Omental fat pad (tissue), 4 donors: ENCODE results near the gene OR8U1. TPM values are rescaled to one million over a fixed set of nuclear protein-coding genes. Genes with fewer than 3 reads are reported as not detected.

Experiments used
- ATAC-seq: fragments of 150-250 bp; one replicate; pipeline ENCODE4 v1.9.1; 2016; ENCODE audit warnings: mild to moderate bottlenecking, moderate library complexity; ENCODE audit not compliant: low FRiP score
- DNase-seq: peaks from one replicate; pipeline ENCODE4 v3.0.0-alpha.2; 2019; ENCODE audit warnings: low spot score
- total RNA-seq, 4 donors: library from RNA; depleted of rRNA; stranded (reverse); fragments of >200 nt; gene quantifications; one replicate each; pipeline ENCODE4 v1.1.0, GENCODE V29; 2016
- TF ChIP-seq, protein P1 (sequence below), 3 donors: fragments of 450-650 bp; IDR thresholded peaks; one replicate each; pipeline ENCODE4 v1.5.1; 2016 to 2017; ENCODE audit warnings: antibody characterized with exemption in 3 of 3, mild to moderate bottlenecking in 3 of 3, moderate library complexity in 2 of 3

OR8U1 gene
- total RNA-seq: not detected

DNA sequence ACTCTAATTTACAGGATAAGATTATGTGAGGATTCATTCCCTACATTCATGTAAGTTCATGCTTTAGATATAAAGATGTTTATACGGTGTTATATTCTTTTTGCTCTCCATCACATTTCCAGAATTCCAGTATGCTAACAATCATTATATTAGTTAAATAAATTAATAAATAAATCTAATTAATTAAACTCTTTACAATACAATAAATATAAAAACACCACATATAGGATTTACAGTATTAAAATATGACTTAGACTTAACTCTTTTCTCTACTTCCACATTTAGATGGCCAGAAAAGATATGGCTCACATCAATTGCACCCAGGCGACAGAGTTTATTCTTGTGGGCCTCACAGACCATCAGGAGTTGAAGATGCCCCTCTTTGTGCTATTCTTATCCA lies at the start of gene OR8U1:
Gene OR8U1 (plus strand): TSS at position 301 of the 400 bp plus-strand sequence. CDS start 0 bp downstream, at position 301.
- ATAC-seq (no peak), DNase-seq (no peak)
- TF ChIP-seq, protein P1, sequence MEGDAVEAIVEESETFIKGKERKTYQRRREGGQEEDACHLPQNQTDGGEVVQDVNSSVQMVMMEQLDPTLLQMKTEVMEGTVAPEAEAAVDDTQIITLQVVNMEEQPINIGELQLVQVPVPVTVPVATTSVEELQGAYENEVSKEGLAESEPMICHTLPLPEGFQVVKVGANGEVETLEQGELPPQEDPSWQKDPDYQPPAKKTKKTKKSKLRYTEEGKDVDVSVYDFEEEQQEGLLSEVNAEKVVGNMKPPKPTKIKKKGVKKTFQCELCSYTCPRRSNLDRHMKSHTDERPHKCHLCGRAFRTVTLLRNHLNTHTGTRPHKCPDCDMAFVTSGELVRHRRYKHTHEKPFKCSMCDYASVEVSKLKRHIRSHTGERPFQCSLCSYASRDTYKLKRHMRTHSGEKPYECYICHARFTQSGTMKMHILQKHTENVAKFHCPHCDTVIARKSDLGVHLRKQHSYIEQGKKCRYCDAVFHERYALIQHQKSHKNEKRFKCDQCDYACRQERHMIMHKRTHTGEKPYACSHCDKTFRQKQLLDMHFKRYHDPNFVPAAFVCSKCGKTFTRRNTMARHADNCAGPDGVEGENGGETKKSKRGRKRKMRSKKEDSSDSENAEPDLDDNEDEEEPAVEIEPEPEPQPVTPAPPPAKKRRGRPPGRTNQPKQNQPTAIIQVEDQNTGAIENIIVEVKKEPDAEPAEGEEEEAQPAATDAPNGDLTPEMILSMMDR (IDR thresholded peaks at IDR 0.05): no peak

DNA sequence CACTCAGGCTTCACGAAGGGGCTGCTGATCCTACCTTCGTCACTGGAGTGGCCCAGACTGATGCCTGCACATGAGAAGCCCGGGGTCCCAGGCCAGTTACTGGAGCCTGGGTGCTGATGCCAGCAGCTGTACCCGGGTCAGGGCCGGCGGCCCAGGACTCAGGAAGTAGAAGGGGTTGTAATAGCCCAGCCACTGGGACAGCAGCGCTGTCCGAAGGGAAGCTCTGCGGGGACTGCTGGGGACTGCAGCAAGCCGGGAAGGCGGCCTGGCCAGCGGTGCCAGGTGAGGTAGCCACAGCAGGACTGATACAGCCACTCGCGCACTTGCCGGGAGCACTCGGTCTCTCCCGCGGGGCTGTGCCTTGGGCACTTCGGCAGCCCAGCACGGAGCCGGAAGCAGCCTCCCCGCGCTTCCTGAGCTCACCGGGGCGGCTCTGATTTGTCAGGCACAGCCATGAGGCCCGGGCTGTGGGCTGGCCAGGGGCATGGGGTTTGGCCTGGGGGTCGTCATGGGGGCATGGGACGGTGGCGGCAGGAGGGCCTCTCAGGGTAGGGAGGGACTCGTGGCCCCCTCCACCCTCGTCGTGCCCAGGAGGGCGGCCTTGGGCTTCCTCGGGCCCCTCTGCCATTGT lies 43.4 kb upstream of the OR8U1 start:
- ATAC-seq (no peak), DNase-seq (no peak)
- TF ChIP-seq, protein P1 (IDR thresholded peaks at IDR 0.05): no peak

DNA sequence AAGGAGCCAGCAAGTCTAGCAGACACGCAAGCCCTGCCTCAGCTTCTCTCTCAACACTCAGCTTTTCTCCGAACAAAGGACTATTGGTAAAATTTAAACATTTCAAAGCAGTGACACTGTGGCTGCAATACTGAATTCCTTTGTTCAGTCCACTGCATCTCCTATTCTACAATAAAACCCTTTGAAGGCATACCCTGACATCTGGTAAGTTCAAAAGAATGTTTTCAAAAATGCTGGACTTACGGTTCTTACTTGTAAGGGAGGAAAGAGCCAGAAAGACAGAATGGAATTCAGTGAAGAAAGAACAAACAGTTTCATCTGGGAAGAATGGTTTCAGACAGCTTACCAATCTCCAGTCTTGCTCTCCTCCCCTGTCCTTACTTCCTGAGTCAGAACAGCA lies 42.3 kb upstream of the OR8U1 start:
- DNase-seq: no peak
- no peak for ATAC-seq
- TF ChIP-seq, protein P1 (IDR thresholded peaks at IDR 0.05): no peak

DNA sequence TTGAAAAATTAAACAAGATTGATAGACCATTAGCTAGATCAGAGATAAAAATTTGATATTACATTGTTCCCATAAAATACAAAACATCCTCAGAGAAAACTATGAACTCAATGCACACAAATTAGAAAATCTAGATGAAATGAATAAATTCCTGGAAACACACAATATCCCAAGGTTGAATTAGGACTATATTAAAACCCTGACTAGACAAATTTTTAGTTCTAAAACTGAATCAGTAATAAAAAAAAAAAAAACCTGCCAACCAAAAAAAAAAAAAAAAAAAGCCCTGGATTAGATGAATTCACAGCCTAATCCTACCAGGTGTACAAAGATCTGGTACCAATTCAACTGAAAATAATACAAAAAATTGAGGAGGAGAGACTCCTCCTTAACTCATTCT lies 35.1 kb upstream of the OR8U1 start:
- DNase-seq: no peak
- TF ChIP-seq, protein P1 (IDR thresholded peaks at IDR 0.05): no peak
- ATAC-seq: no peak

DNA sequence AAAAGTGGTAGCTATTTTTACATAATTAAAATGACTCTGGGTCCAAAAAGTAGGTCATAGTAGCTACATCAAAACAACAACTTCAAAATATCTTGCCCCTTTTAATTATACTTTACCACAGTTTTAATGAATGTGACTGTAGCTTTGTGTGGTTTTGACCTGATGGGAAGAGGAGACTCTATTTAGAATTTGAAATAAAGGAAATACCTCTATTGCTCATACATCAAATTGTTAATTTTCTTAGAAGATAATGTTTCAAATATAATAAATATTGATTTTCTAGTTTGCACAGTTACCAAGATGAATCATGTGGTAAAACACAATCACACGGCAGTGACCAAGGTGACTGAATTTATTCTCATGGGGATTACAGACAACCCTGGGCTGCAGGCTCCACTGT lies 29.7 kb upstream of the OR8U1 start, which contains the start of gene OR8K1:
Gene OR8K1 (plus strand): TSS at position 301 of the 400 bp plus-strand sequence. CDS start 0 bp downstream, at position 301.
- ATAC-seq (no peak), DNase-seq (no peak)
- TF ChIP-seq, protein P1 (IDR thresholded peaks at IDR 0.05): no peak

DNA sequence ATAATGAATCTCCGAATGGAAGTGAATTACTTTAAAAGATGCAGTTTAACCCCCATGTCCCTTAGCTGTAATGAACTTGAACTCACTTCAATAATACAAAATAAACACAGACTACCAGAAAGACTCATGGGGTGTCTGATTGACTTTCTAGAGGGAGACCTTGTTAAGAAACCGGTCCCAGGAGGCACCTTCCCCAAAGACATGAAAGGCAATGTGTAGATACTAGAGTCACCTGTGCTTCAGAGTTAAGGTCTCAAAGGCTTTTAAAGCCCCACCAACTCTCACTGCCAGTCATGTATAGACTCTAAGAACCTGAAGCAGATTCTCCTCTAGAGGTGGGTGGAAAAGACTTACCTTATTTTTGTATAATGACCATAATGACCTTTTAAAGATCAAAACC lies 21.4 kb upstream of the OR8U1 start, which contains the start of gene OR8J1:
Gene OR8J1 (plus strand): TSS at position 301 of the 400 bp plus-strand sequence. CDS start 5,956 bp downstream, outside the sequence.
- no peak for ATAC-seq
- TF ChIP-seq, protein P1 (IDR thresholded peaks at IDR 0.05): no peak
- DNase-seq: no peak

DNA sequence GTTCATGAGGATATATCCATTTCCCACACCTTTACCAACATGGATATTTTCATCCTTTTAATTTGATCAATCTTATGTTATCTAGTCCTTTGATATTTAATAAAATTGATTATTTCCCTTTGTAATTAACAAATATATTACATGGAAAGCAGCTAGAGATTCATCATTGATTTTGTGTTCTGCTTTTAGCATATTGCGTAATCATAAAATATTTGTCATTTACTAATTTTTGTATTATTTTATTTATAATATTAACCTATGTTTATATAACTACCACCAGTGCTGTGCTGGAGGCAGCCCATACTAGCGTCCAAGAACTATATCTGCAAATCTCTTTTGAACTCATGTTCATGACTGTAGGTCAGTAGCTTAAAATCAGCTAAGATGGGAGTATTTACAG lies 4.7 kb downstream of the OR8U1 start:
- ATAC-seq: no peak
- TF ChIP-seq, protein P1 (IDR thresholded peaks at IDR 0.05): no peak

More for the DNA sequence above, 4.7 kb downstream of the OR8U1 start:
- no peak for DNase-seq
